Measurements from ENCODE around the gene SASH3. TPM values are rescaled to one million over a fixed set of nuclear protein-coding genes. Genes with fewer than 3 reads are reported as not detected.

SASH3 gene
- total RNA-seq, 1 donor from 2014 or later: not detected

DNA sequence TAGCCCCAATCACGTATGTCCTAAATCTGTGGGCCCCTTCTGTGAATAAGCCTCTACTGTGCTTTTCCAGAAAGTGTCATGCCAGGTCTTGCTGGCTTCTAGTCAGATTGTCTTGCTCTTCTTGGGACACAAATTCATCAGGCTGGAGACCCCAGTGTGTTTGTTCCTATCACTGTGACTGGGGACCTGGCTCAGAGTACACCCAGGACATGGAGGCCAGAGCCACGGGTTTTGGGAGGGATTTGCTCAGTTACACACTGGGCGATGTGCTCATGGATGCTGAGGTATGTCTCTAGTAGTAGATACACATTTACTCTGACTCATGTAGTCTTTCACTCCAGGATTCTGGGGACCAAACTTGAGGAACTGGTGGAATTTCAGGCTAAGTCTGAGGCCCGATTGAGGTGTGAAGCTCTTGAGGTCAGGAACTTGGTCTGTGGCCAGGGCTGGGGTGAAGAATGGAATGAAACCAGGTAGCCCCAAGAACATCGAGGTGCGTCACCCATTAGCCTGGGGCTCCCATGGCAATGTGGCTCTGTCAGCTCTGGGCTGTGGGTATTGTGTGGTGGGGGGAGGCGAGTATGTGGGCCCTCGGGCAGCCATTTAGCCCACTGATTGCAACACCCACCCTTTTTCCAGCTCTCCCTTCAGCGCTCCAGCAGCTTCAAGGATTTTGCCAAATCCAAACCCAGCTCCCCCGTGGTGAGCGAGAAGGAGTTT is 7.7 kb downstream of the SASH3 start:
- H3K27me3 ChIP-seq (ENCODE audit: control insufficient read depth, insufficient read depth, low read length): no peaks in the 10 kb centered on the region
- TF ChIP-seq, protein P1, sequence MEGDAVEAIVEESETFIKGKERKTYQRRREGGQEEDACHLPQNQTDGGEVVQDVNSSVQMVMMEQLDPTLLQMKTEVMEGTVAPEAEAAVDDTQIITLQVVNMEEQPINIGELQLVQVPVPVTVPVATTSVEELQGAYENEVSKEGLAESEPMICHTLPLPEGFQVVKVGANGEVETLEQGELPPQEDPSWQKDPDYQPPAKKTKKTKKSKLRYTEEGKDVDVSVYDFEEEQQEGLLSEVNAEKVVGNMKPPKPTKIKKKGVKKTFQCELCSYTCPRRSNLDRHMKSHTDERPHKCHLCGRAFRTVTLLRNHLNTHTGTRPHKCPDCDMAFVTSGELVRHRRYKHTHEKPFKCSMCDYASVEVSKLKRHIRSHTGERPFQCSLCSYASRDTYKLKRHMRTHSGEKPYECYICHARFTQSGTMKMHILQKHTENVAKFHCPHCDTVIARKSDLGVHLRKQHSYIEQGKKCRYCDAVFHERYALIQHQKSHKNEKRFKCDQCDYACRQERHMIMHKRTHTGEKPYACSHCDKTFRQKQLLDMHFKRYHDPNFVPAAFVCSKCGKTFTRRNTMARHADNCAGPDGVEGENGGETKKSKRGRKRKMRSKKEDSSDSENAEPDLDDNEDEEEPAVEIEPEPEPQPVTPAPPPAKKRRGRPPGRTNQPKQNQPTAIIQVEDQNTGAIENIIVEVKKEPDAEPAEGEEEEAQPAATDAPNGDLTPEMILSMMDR (IDR thresholded peaks at IDR 0.05; ENCODE audit: insufficient read depth, low read length, severe bottlenecking): no peak
- no peak for FAIRE-seq
- DNase-seq (ENCODE audit: low read depth): no peak
- no peaks in the 10 kb centered on the region for H3K36me3 ChIP-seq (ENCODE audit: control insufficient read depth, insufficient read depth, low read length)
- H3K4me3 ChIP-seq (ENCODE audit: low read depth, low read length): no peak overlapping the region

DNA sequence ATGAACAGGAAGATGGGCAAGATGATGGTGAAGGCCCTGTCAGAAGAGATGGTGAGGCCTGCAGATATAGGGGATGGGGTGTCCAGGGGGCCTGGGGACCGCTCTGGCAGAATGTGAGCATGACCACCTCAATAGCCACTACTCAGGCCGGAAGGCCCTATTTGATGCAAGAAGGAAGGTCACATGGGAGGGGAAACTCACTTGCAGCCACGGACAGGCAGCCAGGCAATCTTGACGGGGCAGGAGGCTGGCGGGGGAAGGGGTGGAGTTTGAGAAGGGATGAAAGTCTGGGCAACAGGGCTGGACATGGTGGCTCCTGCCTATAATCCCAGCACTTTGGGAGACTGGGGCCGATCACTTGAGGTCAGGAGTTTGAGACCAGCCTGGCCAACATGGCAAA is 8.8 kb downstream of the SASH3 start:
- H3K4me3 ChIP-seq (ENCODE audit: low read depth, low read length): no peak overlapping the region
- TF ChIP-seq, protein P1 (IDR thresholded peaks at IDR 0.05; ENCODE audit: insufficient read depth, low read length, severe bottlenecking): no peak
- H3K27me3 ChIP-seq (ENCODE audit: control insufficient read depth, insufficient read depth, low read length): no peaks in the 10 kb centered on the region
- no peaks in the 10 kb centered on the region for H3K36me3 ChIP-seq (ENCODE audit: control insufficient read depth, insufficient read depth, low read length)
- FAIRE-seq (no peak), DNase-seq (ENCODE audit: low read depth) (no peak)

DNA sequence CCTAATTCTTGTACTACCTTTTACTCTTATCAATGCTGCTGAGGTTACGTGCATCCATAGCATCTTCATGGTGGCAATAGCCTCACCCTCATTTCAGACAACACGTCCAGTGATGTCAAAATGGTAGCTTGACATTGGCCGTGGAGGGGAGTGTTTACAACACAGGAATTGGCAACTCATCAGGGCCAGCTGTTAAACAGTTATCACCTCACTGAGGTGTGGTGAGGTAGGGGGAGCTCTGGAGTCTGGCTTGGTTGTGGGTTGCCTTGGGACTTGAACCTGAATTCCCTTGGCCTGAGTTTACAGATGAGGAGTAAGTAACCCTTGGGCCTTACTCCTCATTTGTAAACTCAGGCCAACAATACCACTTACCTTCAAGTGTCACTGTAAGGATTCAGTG is 10.4 kb downstream of the SASH3 start:
- FAIRE-seq: no peak
- H3K27me3 ChIP-seq (ENCODE audit: control insufficient read depth, insufficient read depth, low read length): no peaks in the 10 kb centered on the region
- TF ChIP-seq, protein P1 (IDR thresholded peaks at IDR 0.05; ENCODE audit: insufficient read depth, low read length, severe bottlenecking): no peak
- H3K4me3 ChIP-seq (ENCODE audit: low read depth, low read length): no peak overlapping the region
- no peak for DNase-seq (ENCODE audit: low read depth)
- no peaks in the 10 kb centered on the region for H3K36me3 ChIP-seq (ENCODE audit: control insufficient read depth, insufficient read depth, low read length)

DNA sequence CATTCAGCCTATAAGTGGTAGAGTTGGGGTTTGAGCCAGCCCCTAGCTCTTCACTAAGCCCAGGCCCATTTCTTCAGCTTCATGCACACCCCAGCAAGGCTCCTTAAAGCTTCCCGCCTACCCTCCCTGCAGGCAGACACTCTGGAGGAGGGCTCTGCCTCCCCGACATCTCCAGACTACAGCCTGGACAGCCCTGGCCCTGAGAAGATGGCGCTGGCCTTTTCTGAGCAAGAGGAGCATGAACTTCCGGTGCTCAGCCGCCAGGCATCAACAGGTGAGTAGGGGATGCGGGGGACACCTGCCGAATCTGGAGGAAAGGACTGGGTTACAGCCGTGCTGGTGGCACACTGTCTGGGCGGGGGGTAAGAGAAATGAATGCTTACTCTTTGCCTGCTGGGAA is 11.1 kb downstream of the SASH3 start:
- Histone ChIP-seq H3K27me3 (ENCODE audit: control insufficient read depth, insufficient read depth, low read length) (no peaks in the 10 kb centered on the region), H3K4me3 (ENCODE audit: low read depth, low read length) (no peak overlapping the region), H3K36me3 (ENCODE audit: control insufficient read depth, insufficient read depth, low read length) (no peaks in the 10 kb centered on the region)
- FAIRE-seq: no peak
- TF ChIP-seq, protein P1 (IDR thresholded peaks at IDR 0.05; ENCODE audit: insufficient read depth, low read length, severe bottlenecking): no peak
- no peak for DNase-seq (ENCODE audit: low read depth)

DNA sequence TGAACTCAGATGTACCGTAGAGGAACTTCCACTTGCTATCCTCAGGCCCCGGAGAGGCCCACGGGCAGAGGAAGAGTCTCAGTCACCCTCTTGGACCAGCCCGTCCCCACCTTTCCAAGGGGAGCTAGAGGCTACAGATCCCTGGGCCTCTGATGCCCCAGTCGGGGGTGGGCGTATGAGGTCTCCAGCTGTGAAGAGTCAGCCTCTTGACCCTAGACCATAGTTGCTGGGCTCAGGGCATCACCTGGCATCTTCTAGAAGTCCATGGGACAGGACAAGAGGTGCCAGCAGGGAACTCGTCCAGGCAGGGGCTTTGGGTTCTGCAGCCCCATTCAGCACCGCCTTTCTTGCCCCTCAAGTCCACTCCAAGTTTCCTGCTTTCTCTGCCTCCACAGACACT is 11.6 kb downstream of the SASH3 start:
- H3K4me3 ChIP-seq (ENCODE audit: low read depth, low read length): no peak overlapping the region
- H3K36me3 ChIP-seq (ENCODE audit: control insufficient read depth, insufficient read depth, low read length): no peaks in the 10 kb centered on the region
- DNase-seq (ENCODE audit: low read depth): no peak
- FAIRE-seq: no peak
- no peaks in the 10 kb centered on the region for H3K27me3 ChIP-seq (ENCODE audit: control insufficient read depth, insufficient read depth, low read length)
- TF ChIP-seq, protein P1 (IDR thresholded peaks at IDR 0.05; ENCODE audit: insufficient read depth, low read length, severe bottlenecking): no peak
